Lung (tissue), 12 donors: ENCODE measurements around the gene AMBN. TPM values are rescaled to one million over a fixed set of nuclear protein-coding genes. Genes with fewer than 3 reads are reported as not detected.

ENCODE experiments used
- ATAC-seq: fragments of 200-7000 bp; cut with Tn5 transposase; one replicate; pipeline ENCODE4 v1.9.1; 2020; ENCODE audit warnings: moderate number of reproducible peaks; ENCODE audit not compliant: insufficient read depth, low FRiP score
- DNase-seq, 3 donors: peaks; one replicate each; pipeline ENCODE4 v3.0.0-alpha.2; 2013 to 2017
- H3K27ac ChIP-seq, 2 donors: one replicate each; pipeline ENCODE4 v1.5.1; 2013; ENCODE audit warnings: mild to moderate bottlenecking in 2 of 2, moderate library complexity in 2 of 2, control low read depth in 1 of 2, inconsistent platforms in 1 of 2, low read depth in 1 of 2, low read length in 1 of 2
- H3K27me3 ChIP-seq, 3 donors: one replicate each; pipeline ENCODE4 v1.5.1; 2013; ENCODE audit warnings: low read length in 2 of 3; ENCODE audit not compliant: control insufficient read depth in 3 of 3, insufficient read depth in 3 of 3
- H3K36me3 ChIP-seq, 4 donors: one replicate each; pipeline ENCODE4 v1.5.1; 2013; ENCODE audit warnings: low read length in 4 of 4, mild to moderate bottlenecking in 1 of 4, moderate library complexity in 1 of 4; ENCODE audit not compliant: control insufficient read depth in 4 of 4, insufficient read depth in 4 of 4
- H3K4me1 ChIP-seq, 5 donors: one replicate each; pipeline ENCODE4 v1.5.1; 2013; ENCODE audit warnings: low read length in 5 of 5, mild to moderate bottlenecking in 2 of 5, moderate library complexity in 1 of 5; ENCODE audit not compliant: control insufficient read depth in 5 of 5, insufficient read depth in 5 of 5
- H3K4me3 ChIP-seq: one replicate; pipeline ENCODE4 v1.5.1; 2013; ENCODE audit warnings: mild to moderate bottlenecking, control low read depth, moderate library complexity
- H3K9ac ChIP-seq, 2 donors: one replicate each; pipeline ENCODE4 v1.5.1; 2013; ENCODE audit warnings: low read length in 2 of 2, control low read depth in 1 of 2; ENCODE audit not compliant: insufficient read depth in 1 of 2
- H3K9me3 ChIP-seq, 4 donors: one replicate each; pipeline ENCODE4 v1.5.1; 2013; ENCODE audit warnings: low read length in 3 of 4, mild to moderate bottlenecking in 1 of 4, moderate library complexity in 1 of 4; ENCODE audit not compliant: control insufficient read depth in 4 of 4, insufficient read depth in 3 of 4
- WGBS, 2 donors: extraction: QIAGEN DNeasy Blood & Tissue Kit; methylation state at CpG; one replicate each; pipeline ENCODE4 v1.1.7; 2013; 5-methylcytosine and 5-hydroxymethylcytosine counted together
- polyA plus RNA-seq, 2 donors: library from polyadenylated mRNA; stranded (reverse); fragments of 200-250 nt; gene quantifications; one replicate each; pipeline ENCODE4 v1.2.1, GENCODE V29; 2013
- total RNA-seq, 2 donors: library from RNA; depleted of rRNA in 1 of 2; stranded (reverse); fragments of >200 nt in 1 of 2; gene quantifications; one replicate each; pipeline ENCODE4 v1.2.1, GENCODE V29; 2014 to 2021
- TF ChIP-seq, protein P1 (sequence below): IDR thresholded peaks from 2 replicates; pipeline ENCODE4 v1.5.1; 2012; ENCODE audit warnings: mild to moderate bottlenecking; ENCODE audit errors: control extremely low read depth, extremely low read depth
- donor health status: control.
- donor health status: control.
- donor health status: Bipolar disorder and iron deficiency.
- donor health status: healthy.
- donor health status: DM: yes; HTN: yes; CAD: no.

Gene AMBN
- total and polyA plus RNA-seq, 4 donors, result not detected

GRCh38 chr4:70613306-70614183 lies 21.5 kb downstream of the AMBN start:
- H3K9ac ChIP-seq, result peak overlapping the region in 1 of 2 donors; percentile 68
- DNase-seq (peak; percentile 82 to 92 (median 90)), ATAC-seq (no peak)
- no peak overlapping the region for H3K4me3 ChIP-seq
- WGBS, 2 donors, result 26% methylated on average over 9 of the region's 9 CpGs
- H3K9me3 ChIP-seq, result no peaks in the 10 kb centered on the region
- no peak overlapping the region for H3K27ac ChIP-seq
- no peaks in the 10 kb centered on the region for H3K27me3 ChIP-seq
- no peaks in the 10 kb centered on the region for H3K36me3 ChIP-seq
- H3K4me1 ChIP-seq, result peaks cover 0 to 31% (median 4%) of the 10 kb centered on the region in 5 donors
- TF ChIP-seq, protein P1, sequence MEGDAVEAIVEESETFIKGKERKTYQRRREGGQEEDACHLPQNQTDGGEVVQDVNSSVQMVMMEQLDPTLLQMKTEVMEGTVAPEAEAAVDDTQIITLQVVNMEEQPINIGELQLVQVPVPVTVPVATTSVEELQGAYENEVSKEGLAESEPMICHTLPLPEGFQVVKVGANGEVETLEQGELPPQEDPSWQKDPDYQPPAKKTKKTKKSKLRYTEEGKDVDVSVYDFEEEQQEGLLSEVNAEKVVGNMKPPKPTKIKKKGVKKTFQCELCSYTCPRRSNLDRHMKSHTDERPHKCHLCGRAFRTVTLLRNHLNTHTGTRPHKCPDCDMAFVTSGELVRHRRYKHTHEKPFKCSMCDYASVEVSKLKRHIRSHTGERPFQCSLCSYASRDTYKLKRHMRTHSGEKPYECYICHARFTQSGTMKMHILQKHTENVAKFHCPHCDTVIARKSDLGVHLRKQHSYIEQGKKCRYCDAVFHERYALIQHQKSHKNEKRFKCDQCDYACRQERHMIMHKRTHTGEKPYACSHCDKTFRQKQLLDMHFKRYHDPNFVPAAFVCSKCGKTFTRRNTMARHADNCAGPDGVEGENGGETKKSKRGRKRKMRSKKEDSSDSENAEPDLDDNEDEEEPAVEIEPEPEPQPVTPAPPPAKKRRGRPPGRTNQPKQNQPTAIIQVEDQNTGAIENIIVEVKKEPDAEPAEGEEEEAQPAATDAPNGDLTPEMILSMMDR, result no peak

DNA sequence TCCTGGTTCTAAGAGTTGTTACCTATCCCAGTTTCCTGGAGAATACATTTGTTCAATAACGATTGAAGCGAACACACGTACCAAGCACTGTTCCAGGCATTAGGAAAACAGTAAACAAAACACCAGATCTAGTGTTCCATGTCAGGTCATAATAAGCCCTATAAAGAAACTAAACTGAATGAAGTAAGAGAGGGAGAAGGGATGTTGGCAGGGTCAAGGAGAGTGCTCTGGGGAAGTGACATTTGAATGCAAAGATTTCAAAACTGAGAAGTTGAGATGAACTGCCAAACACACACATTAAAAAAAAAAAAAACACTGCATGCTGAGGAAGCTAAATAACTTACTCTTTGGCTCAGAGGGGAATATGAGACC lies 22.1 kb downstream of the AMBN start:
- no peak overlapping the region for H3K27ac ChIP-seq
- peak; percentile 58 for ATAC-seq
- H3K9ac ChIP-seq, result peak overlapping the region in 1 of 2 donors; percentile 68

DNA sequence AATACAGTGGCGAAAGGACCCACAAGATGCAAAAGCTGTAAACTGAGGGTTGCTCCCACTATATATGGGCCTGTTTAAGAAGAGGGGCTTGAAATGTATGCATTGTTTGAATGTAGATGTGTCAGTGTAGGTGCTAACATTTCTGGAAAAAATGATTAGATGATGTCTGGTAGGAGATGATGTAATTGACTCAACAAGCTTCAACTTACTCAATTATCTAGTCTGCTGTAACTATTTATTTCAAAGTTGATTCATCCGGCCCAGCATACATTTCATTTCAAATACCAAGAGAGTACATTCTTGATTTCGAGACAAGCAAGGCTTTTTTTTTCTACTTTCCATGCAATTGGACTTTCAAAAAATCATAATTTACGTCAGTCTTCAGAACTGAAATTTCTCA lies 27.2 kb downstream of the AMBN start:
- Histone ChIP-seq H3K4me3 (no peak overlapping the region), H3K4me1 (peaks cover 0 to 13% (median 0%) of the 10 kb centered on the region in 5 donors), H3K9me3 (no peaks in the 10 kb centered on the region), H3K27me3 (no peaks in the 10 kb centered on the region), H3K9ac (no peak overlapping the region), H3K36me3 (no peaks in the 10 kb centered on the region), H3K27ac (no peak overlapping the region)
- no peak for ATAC-seq
- WGBS, 2 donors, result 93 to 97% methylated on average over 4 of the region's 4 CpGs
- no peak for DNase-seq
- TF ChIP-seq, protein P1, result no peak

More for the DNA sequence above, 22.1 kb downstream of the AMBN start:
- Histone ChIP-seq H3K9me3 (no peaks in the 10 kb centered on the region), H3K4me1 (peaks cover 0 to 31% (median 4%) of the 10 kb centered on the region in 5 donors), H3K27me3 (no peaks in the 10 kb centered on the region), H3K4me3 (no peak overlapping the region), H3K36me3 (no peaks in the 10 kb centered on the region)
- WGBS, 2 donors, result 62 to 64% methylated on average over 3 of the region's 3 CpGs
- DNase-seq, result peak; percentile 37 to 89 (median 88)
- TF ChIP-seq, protein P1, result no peak
